ENCODE data around the gene TSPYL6.
"Not testable (repeated sequence)": the region's sequence is repeated elsewhere in the genome, so short reads cannot be mapped to it uniquely, and the experiment has no call there.

The TSPYL6 gene

GRCh38 chr2:54274781-54275242 is 18.8 kb upstream of the TSPYL6 start:
- H3K4me3 ChIP-seq (ENCODE audit: low read depth, low read length) = no peak overlapping the region
- no peaks in the 10 kb centered on the region for H3K36me3 ChIP-seq (ENCODE audit: control insufficient read depth, insufficient read depth, low read length)
- no peaks in the 10 kb centered on the region for H3K9me3 ChIP-seq (ENCODE audit: control insufficient read depth, insufficient read depth, low read length)
- H3K27me3 ChIP-seq (ENCODE audit: control insufficient read depth, insufficient read depth, low read length) = no peaks in the 10 kb centered on the region
- H3K4me1 ChIP-seq (ENCODE audit: control insufficient read depth, insufficient read depth, low read length) = no peaks in the 10 kb centered on the region
- H3K9ac ChIP-seq (ENCODE audit: low read depth, low read length) = no peak overlapping the region

GRCh38 chr2:54271843-54272627 is 16.0 kb upstream of the TSPYL6 start:
- H3K4me3 ChIP-seq (ENCODE audit: low read depth, low read length) = no peak overlapping the region
- no peaks in the 10 kb centered on the region for H3K27me3 ChIP-seq (ENCODE audit: control insufficient read depth, insufficient read depth, low read length)
- H3K4me1 ChIP-seq (ENCODE audit: control insufficient read depth, insufficient read depth, low read length) = no peaks in the 10 kb centered on the region
- no peaks in the 10 kb centered on the region for H3K9me3 ChIP-seq (ENCODE audit: control insufficient read depth, insufficient read depth, low read length)
- no peaks in the 10 kb centered on the region for H3K36me3 ChIP-seq (ENCODE audit: control insufficient read depth, insufficient read depth, low read length)
- no peak overlapping the region for H3K9ac ChIP-seq (ENCODE audit: low read depth, low read length)

GRCh38 chr2:54271189-54271588 is 15.2 kb upstream of the TSPYL6 start:
- H3K36me3 ChIP-seq (ENCODE audit: control insufficient read depth, insufficient read depth, low read length) = no peaks in the 10 kb centered on the region
- H3K27me3 ChIP-seq (ENCODE audit: control insufficient read depth, insufficient read depth, low read length) = no peaks in the 10 kb centered on the region
- no peak overlapping the region for H3K4me3 ChIP-seq (ENCODE audit: low read depth, low read length)
- H3K9me3 ChIP-seq (ENCODE audit: control insufficient read depth, insufficient read depth, low read length) = no peaks in the 10 kb centered on the region
- H3K9ac ChIP-seq (ENCODE audit: low read depth, low read length) = no peak overlapping the region
- no peaks in the 10 kb centered on the region for H3K4me1 ChIP-seq (ENCODE audit: control insufficient read depth, insufficient read depth, low read length)

- H3K36me3 ChIP-seq (ENCODE audit: control insufficient read depth, insufficient read depth, low read length) = no peaks in the 10 kb centered on the region
- H3K4me3 ChIP-seq (ENCODE audit: low read depth, low read length) = no peak overlapping the region
- H3K27me3 ChIP-seq (ENCODE audit: control insufficient read depth, insufficient read depth, low read length) = no peaks in the 10 kb centered on the region
- no peaks in the 10 kb centered on the region for H3K4me1 ChIP-seq (ENCODE audit: control insufficient read depth, insufficient read depth, low read length)
- H3K9ac ChIP-seq (ENCODE audit: low read depth, low read length) = no peak overlapping the region
- H3K9me3 ChIP-seq (ENCODE audit: control insufficient read depth, insufficient read depth, low read length) = no peaks in the 10 kb centered on the region
Measured at GRCh38 chr2:54267577-54267976, 11.5 kb upstream of the TSPYL6 start.

GRCh38 chr2:54265081-54265480 is 9.1 kb upstream of the TSPYL6 start:
- H3K27me3 ChIP-seq (ENCODE audit: control insufficient read depth, insufficient read depth, low read length); H3K4me1 ChIP-seq (ENCODE audit: control insufficient read depth, insufficient read depth, low read length); H3K9me3 ChIP-seq (ENCODE audit: control insufficient read depth, insufficient read depth, low read length); H3K9ac ChIP-seq (ENCODE audit: low read depth, low read length); H3K36me3 ChIP-seq (ENCODE audit: control insufficient read depth, insufficient read depth, low read length); H3K4me3 ChIP-seq (ENCODE audit: low read depth, low read length): not testable (repeated sequence)

GRCh38 chr2:54262015-54262765 is 6.2 kb upstream of the TSPYL6 start:
- no peak overlapping the region for H3K9ac ChIP-seq (ENCODE audit: low read depth, low read length)
- H3K4me1 ChIP-seq (ENCODE audit: control insufficient read depth, insufficient read depth, low read length) = no peaks in the 10 kb centered on the region
- H3K9me3 ChIP-seq (ENCODE audit: control insufficient read depth, insufficient read depth, low read length) = no peaks in the 10 kb centered on the region
- no peak overlapping the region for H3K4me3 ChIP-seq (ENCODE audit: low read depth, low read length)
- H3K27me3 ChIP-seq (ENCODE audit: control insufficient read depth, insufficient read depth, low read length) = no peaks in the 10 kb centered on the region
- no peaks in the 10 kb centered on the region for H3K36me3 ChIP-seq (ENCODE audit: control insufficient read depth, insufficient read depth, low read length)

GRCh38 chr2:54261537-54261936 is 5.5 kb upstream of the TSPYL6 start:
- no peak overlapping the region for H3K4me3 ChIP-seq (ENCODE audit: low read depth, low read length)
- H3K9ac ChIP-seq (ENCODE audit: low read depth, low read length) = no peak overlapping the region
- H3K4me1 ChIP-seq (ENCODE audit: control insufficient read depth, insufficient read depth, low read length) = no peaks in the 10 kb centered on the region
- H3K27me3 ChIP-seq (ENCODE audit: control insufficient read depth, insufficient read depth, low read length) = no peaks in the 10 kb centered on the region
- no peaks in the 10 kb centered on the region for H3K9me3 ChIP-seq (ENCODE audit: control insufficient read depth, insufficient read depth, low read length)
- no peaks in the 10 kb centered on the region for H3K36me3 ChIP-seq (ENCODE audit: control insufficient read depth, insufficient read depth, low read length)

GRCh38 chr2:54260241-54260595 is 4.2 kb upstream of the TSPYL6 start:
- H3K4me3 ChIP-seq (ENCODE audit: low read depth, low read length) = no peak overlapping the region
- no peaks in the 10 kb centered on the region for H3K36me3 ChIP-seq (ENCODE audit: control insufficient read depth, insufficient read depth, low read length)
- no peaks in the 10 kb centered on the region for H3K9me3 ChIP-seq (ENCODE audit: control insufficient read depth, insufficient read depth, low read length)

GRCh38 chr2:54259413-54260240 is 3.6 kb upstream of the TSPYL6 start:
- Histone ChIP-seq H3K27me3 (ENCODE audit: control insufficient read depth, insufficient read depth, low read length) (no peaks in the 10 kb centered on the region), H3K9me3 (ENCODE audit: control insufficient read depth, insufficient read depth, low read length) (no peaks in the 10 kb centered on the region), H3K4me1 (ENCODE audit: control insufficient read depth, insufficient read depth, low read length) (no peaks in the 10 kb centered on the region), H3K9ac (ENCODE audit: low read depth, low read length) (no peak overlapping the region), H3K36me3 (ENCODE audit: control insufficient read depth, insufficient read depth, low read length) (no peaks in the 10 kb centered on the region), H3K4me3 (ENCODE audit: low read depth, low read length) (no peak overlapping the region)

More at GRCh38 chr2:54260241-54260595, 4.2 kb upstream of the TSPYL6 start:
- no peaks in the 10 kb centered on the region for H3K27me3 ChIP-seq (ENCODE audit: control insufficient read depth, insufficient read depth, low read length)
- no peak overlapping the region for H3K9ac ChIP-seq (ENCODE audit: low read depth, low read length)
- H3K4me1 ChIP-seq (ENCODE audit: control insufficient read depth, insufficient read depth, low read length) = no peaks in the 10 kb centered on the region

- no peak overlapping the region for H3K9ac ChIP-seq (ENCODE audit: low read depth, low read length)
- no peaks in the 10 kb centered on the region for H3K9me3 ChIP-seq (ENCODE audit: control insufficient read depth, insufficient read depth, low read length)
Measured at GRCh38 chr2:54258166-54258565, 2.1 kb upstream of the TSPYL6 start.

GRCh38 chr2:54255230-54256090 is 569 bp downstream of the TSPYL6 start:
- H3K9ac ChIP-seq (ENCODE audit: low read depth, low read length) = no peak overlapping the region
- no peak overlapping the region for H3K4me3 ChIP-seq (ENCODE audit: low read depth, low read length)
- no peaks in the 10 kb centered on the region for H3K9me3 ChIP-seq (ENCODE audit: control insufficient read depth, insufficient read depth, low read length)

More at GRCh38 chr2:54258166-54258565, 2.1 kb upstream of the TSPYL6 start:
- H3K4me1 ChIP-seq (ENCODE audit: control insufficient read depth, insufficient read depth, low read length) = no peaks in the 10 kb centered on the region
- no peaks in the 10 kb centered on the region for H3K27me3 ChIP-seq (ENCODE audit: control insufficient read depth, insufficient read depth, low read length)
- H3K4me3 ChIP-seq (ENCODE audit: low read depth, low read length) = no peak overlapping the region
- no peaks in the 10 kb centered on the region for H3K36me3 ChIP-seq (ENCODE audit: control insufficient read depth, insufficient read depth, low read length)

More at GRCh38 chr2:54255230-54256090, 569 bp downstream of the TSPYL6 start:
- Histone ChIP-seq H3K27me3 (ENCODE audit: control insufficient read depth, insufficient read depth, low read length) (no peaks in the 10 kb centered on the region), H3K36me3 (ENCODE audit: control insufficient read depth, insufficient read depth, low read length) (no peaks in the 10 kb centered on the region), H3K4me1 (ENCODE audit: control insufficient read depth, insufficient read depth, low read length) (no peaks in the 10 kb centered on the region)
